Gastroesophageal sphincter (tissue), 3 donors: Measurements from ENCODE around the gene CASP12.

Source experiments
- EP300 ChIP-seq: sonication (generic); formaldehyde crosslinking; IDR thresholded peaks from one replicate; pipeline ENCODE4 v1.6.1; 2017; ENCODE audit warnings: antibody characterized with exemption, mild to moderate bottlenecking
- POLR2A ChIP-seq, 2 donors: fragments of 450-650 bp; IDR thresholded peaks; one replicate each; pipeline ENCODE4 v1.6.1; 2017; ENCODE audit warnings: antibody characterized with exemption in 2 of 2, mild to moderate bottlenecking in 2 of 2, moderate library complexity in 1 of 2
- POLR2AphosphoS5 ChIP-seq: sonication (generic); formaldehyde crosslinking; IDR thresholded peaks from one replicate; pipeline ENCODE4 v1.6.1; 2017; ENCODE audit warnings: antibody characterized with exemption
- TF ChIP-seq, protein P1 (sequence below), 4 experiments: fragments of 200-600 bp in 2 of 4; fragments of 450-650 bp in 2 of 4; sonication (generic) in 1 of 4; IDR thresholded peaks; one replicate each; pipeline ENCODE4 v1.5.1; 2017 to 2019; ENCODE audit warnings: antibody characterized with exemption in 4 of 4, mild to moderate bottlenecking in 2 of 4, moderate library complexity in 2 of 4

DNA sequence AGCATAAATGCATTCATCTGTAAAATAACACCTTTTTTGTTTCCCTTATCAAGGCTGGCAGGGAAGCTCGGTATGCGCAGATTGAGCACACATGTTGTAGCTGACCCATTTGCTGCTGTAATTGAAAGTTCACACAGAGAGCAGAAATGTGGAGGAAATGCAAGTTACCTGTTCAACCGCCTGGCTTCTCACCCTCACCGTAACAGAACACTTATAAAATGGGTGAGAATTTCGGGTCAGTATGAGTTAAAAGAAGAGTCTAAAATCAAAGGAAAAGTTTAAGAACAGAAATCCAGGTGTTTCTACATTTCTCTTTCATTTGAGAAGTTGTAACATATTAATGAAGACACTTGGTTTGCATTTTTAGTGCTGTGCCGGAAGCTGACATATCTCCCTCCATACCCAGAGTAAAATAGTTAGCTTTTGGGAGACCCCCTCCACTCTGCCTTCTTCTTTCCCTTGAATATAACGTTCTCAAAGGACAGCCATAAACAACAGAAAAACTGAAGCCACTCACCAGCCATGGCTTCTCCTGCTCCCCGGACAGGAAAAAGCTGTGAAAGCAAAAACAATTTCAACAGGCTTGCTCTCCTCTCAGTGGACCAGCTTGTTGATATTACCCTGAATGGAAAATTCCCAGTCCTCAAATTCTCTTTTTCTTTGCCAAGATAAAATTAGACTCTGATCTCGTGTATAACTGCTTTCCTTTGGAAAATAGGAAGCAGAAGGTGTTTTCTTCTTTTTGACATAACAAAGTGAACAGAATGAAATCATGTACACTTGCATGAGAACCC is at the start of gene CASP12:
- TF ChIP-seq POLR2A (IDR thresholded peaks at IDR 0.05), result no peak
- peak; percentile 13 for TF ChIP-seq POLR2AphosphoS5
- TF ChIP-seq, protein P1, sequence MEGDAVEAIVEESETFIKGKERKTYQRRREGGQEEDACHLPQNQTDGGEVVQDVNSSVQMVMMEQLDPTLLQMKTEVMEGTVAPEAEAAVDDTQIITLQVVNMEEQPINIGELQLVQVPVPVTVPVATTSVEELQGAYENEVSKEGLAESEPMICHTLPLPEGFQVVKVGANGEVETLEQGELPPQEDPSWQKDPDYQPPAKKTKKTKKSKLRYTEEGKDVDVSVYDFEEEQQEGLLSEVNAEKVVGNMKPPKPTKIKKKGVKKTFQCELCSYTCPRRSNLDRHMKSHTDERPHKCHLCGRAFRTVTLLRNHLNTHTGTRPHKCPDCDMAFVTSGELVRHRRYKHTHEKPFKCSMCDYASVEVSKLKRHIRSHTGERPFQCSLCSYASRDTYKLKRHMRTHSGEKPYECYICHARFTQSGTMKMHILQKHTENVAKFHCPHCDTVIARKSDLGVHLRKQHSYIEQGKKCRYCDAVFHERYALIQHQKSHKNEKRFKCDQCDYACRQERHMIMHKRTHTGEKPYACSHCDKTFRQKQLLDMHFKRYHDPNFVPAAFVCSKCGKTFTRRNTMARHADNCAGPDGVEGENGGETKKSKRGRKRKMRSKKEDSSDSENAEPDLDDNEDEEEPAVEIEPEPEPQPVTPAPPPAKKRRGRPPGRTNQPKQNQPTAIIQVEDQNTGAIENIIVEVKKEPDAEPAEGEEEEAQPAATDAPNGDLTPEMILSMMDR (IDR thresholded peaks at IDR 0.05), result no peak
- no peak for TF ChIP-seq EP300
